ENCODE results near the gene MSX1.

DNA sequence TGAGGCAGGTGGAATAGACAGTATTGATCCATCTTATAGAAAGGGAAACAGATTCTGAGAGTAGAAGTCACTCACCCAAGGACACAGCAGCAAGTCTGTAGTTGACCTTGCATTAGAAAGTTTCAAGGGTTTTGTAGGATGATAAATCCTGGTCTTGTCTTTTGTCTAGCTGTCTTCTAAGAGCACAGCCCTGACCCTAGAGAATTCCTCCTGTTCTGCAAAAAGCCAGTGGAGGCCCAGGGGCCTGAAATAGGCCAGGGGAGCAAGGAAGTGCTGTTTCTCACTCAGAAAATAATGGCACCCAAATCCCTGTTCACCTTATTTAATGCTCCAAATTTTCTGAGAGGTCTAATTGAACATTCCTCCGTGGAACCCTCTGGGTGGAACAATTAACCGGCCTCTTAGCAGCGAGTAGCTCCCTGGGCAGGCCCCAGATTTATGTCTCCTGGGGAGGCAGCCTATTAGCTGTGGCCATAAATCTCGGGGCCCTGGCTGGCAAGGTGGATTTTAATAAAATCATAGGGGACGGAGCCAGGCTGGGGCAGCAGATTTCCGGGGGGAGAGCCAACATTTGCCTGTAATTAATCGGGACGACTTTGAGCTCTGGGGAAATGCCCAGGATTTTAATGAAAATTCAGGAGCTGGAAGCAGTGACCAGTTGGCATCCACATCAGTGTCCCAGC lies 49.2 kb upstream of the MSX1 start:
- TF ChIP-seq, protein P1, sequence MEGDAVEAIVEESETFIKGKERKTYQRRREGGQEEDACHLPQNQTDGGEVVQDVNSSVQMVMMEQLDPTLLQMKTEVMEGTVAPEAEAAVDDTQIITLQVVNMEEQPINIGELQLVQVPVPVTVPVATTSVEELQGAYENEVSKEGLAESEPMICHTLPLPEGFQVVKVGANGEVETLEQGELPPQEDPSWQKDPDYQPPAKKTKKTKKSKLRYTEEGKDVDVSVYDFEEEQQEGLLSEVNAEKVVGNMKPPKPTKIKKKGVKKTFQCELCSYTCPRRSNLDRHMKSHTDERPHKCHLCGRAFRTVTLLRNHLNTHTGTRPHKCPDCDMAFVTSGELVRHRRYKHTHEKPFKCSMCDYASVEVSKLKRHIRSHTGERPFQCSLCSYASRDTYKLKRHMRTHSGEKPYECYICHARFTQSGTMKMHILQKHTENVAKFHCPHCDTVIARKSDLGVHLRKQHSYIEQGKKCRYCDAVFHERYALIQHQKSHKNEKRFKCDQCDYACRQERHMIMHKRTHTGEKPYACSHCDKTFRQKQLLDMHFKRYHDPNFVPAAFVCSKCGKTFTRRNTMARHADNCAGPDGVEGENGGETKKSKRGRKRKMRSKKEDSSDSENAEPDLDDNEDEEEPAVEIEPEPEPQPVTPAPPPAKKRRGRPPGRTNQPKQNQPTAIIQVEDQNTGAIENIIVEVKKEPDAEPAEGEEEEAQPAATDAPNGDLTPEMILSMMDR (IDR thresholded peaks at IDR 0.05): no peak
- TF ChIP-seq EZH2 (IDR thresholded peaks at IDR 0.05) (no peak), EZH2phosphoT487 (IDR thresholded peaks at IDR 0.05) (no peak)

Data from neural progenitor cell (in vitro differentiated cells).